ENCODE measurements around the gene OR14A2. TPM values are rescaled to one million over a fixed set of nuclear protein-coding genes. Genes with fewer than 3 reads are reported as not detected.

OR14A2 gene
- total RNA-seq, 2 experiments from 2014 or later = not detected

DNA sequence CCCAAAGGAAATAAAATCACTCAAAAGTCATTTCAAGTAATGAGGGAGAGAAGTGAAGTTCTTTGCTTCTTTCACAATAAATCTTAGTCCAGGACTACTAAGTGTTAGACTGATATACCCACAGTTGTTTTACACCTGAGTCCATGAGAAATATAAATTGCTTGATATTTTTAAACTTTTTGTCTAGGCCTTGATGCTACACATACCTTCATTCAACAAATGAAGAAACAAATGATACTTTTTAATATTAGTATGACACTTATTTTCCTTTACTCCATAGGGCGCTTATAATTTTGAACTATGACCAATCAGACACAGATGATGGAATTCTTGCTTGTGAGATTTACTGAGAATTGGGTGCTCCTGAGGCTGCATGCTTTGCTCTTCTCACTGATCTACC is 9.6 kb downstream of the OR14A2 start, which contains the start of gene OR14K1:
Gene OR14K1 (plus strand): TSS at position 301 of the 400 bp plus-strand sequence. CDS start 0 bp downstream, at position 301.
- H3K27ac Mint-ChIP-seq = no peak within 1 kb of the TSS
- TF ChIP-seq, protein P1, sequence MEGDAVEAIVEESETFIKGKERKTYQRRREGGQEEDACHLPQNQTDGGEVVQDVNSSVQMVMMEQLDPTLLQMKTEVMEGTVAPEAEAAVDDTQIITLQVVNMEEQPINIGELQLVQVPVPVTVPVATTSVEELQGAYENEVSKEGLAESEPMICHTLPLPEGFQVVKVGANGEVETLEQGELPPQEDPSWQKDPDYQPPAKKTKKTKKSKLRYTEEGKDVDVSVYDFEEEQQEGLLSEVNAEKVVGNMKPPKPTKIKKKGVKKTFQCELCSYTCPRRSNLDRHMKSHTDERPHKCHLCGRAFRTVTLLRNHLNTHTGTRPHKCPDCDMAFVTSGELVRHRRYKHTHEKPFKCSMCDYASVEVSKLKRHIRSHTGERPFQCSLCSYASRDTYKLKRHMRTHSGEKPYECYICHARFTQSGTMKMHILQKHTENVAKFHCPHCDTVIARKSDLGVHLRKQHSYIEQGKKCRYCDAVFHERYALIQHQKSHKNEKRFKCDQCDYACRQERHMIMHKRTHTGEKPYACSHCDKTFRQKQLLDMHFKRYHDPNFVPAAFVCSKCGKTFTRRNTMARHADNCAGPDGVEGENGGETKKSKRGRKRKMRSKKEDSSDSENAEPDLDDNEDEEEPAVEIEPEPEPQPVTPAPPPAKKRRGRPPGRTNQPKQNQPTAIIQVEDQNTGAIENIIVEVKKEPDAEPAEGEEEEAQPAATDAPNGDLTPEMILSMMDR (IDR thresholded peaks at IDR 0.05) = no peak
- Histone ChIP-seq H3K4me3 (ENCODE audit: low read length) (no peak within 1 kb of the TSS), H3K27ac (ENCODE audit: low read depth in 1 of 2, low read length in 2 of 2) (no peak within 1 kb of the TSS), H3K36me3 (ENCODE audit: insufficient read depth, low read length) (no peaks in the 10 kb centered on the region), H3K27me3 (ENCODE audit: control insufficient read depth in 1 of 2, insufficient read depth in 2 of 2, low read length in 2 of 2) (no peaks in the 10 kb centered on the region), H3K9me3 (ENCODE audit: control insufficient read depth in 1 of 2, insufficient read depth in 1 of 2, low read length in 2 of 2) (peaks cover 0 to 2% of the 10 kb centered on the region in 2 experiments), H3K4me1 (ENCODE audit: insufficient read depth, low read length) (no peaks in the 10 kb centered on the region)
- H3K4me3 Mint-ChIP-seq = no peak within 1 kb of the TSS
- no peaks in the 10 kb centered on the region for H3K36me3 Mint-ChIP-seq (ENCODE audit: low read depth)
- CTCF ChIA-PET = no interaction called here
- DNase-seq = no peak
- intact Hi-C loops (cut with DNase I, micrococcal nuclease) = no loop called here
- POLR2A ChIA-PET = no interaction called here
- H3K27me3 Mint-ChIP-seq = peaks cover 4% of the 10 kb centered on the region
- ATAC-seq (ENCODE audit: poor library complexity) = no peak
- H3K4me1 Mint-ChIP-seq (ENCODE audit: low read depth) = no peaks in the 10 kb centered on the region
- no peaks in the 10 kb centered on the region for H3K9me3 Mint-ChIP-seq

DNA sequence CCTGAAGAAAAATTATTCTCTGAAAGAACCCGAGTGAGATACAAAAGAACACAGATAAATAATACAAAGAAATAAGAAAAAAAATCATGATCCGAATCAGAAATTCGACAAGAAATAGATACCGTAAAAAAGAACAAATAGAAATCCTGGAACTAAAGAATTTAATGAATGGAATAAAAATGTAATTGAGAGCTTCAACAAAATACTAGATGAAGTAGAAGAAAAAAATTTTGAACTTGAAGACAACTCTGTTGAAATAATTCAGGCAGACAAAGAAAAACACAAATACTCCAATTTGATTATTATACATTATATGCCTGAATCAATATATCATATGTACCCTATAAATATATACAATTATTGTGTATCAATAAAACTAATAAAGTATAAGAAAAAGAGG is 26.7 kb downstream of the OR14A2 start:
- Mint-ChIP-seq H3K4me1 (ENCODE audit: low read depth) (no peaks in the 10 kb centered on the region), H3K27me3 (no peaks in the 10 kb centered on the region), H3K27ac (no peak overlapping the region), H3K4me3 (no peak overlapping the region), H3K36me3 (ENCODE audit: low read depth) (no peaks in the 10 kb centered on the region), H3K9me3 (peaks cover 16% of the 10 kb centered on the region)
- ATAC-seq (ENCODE audit: poor library complexity) (no peak), DNase-seq (no peak)
- ChIA-PET POLR2A (no interaction called here), CTCF (no interaction called here)
- Histone ChIP-seq H3K36me3 (ENCODE audit: insufficient read depth, low read length) (no peaks in the 10 kb centered on the region), H3K9me3 (ENCODE audit: control insufficient read depth in 1 of 2, insufficient read depth in 1 of 2, low read length in 2 of 2) (peaks cover 4 to 10% of the 10 kb centered on the region in 2 experiments), H3K27ac (ENCODE audit: low read depth in 1 of 2, low read length in 2 of 2) (no peak overlapping the region), H3K4me3 (ENCODE audit: low read length) (no peak overlapping the region), H3K4me1 (ENCODE audit: insufficient read depth, low read length) (no peaks in the 10 kb centered on the region), H3K27me3 (ENCODE audit: control insufficient read depth in 1 of 2, insufficient read depth in 2 of 2, low read length in 2 of 2) (no peaks in the 10 kb centered on the region)
- TF ChIP-seq, protein P1 (IDR thresholded peaks at IDR 0.05) = no peak
- intact Hi-C loops (cut with DNase I, micrococcal nuclease) = no loop called here

DNA sequence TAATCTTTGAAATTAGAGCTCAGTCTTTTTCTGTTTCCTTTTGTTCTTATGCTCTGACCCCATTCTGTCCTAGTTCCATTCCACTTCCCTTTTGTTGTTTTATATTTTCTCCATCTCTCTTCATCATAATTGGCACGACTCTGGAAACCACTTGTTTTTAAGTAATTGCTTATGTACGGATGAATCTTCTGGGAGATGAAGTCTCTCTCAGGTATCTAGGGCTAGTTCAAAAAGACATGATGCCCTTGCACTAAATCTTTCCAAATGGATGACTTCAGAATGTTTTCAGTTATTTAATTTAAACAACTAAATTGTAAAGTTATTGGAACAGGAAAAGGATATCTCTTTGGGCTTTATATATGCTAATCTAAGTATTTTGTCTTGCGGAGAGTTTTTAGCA is 31.4 kb downstream of the OR14A2 start, which contains the start of gene OR6F1:
Gene OR6F1 (minus strand): TSS at position 101 of the 400 bp plus-strand sequence. CDS start 3,891 bp downstream, outside the sequence.
- TF ChIP-seq, protein P1 (IDR thresholded peaks at IDR 0.05) = no peak
- Histone ChIP-seq H3K27ac (ENCODE audit: low read depth in 1 of 2, low read length in 2 of 2) (no peak within 1 kb of the TSS), H3K36me3 (ENCODE audit: insufficient read depth, low read length) (no peaks in the 10 kb centered on the region), H3K4me3 (ENCODE audit: low read length) (no peak within 1 kb of the TSS), H3K4me1 (ENCODE audit: insufficient read depth, low read length) (no peaks in the 10 kb centered on the region), H3K27me3 (ENCODE audit: control insufficient read depth in 1 of 2, insufficient read depth in 2 of 2, low read length in 2 of 2) (no peaks in the 10 kb centered on the region), H3K9me3 (ENCODE audit: control insufficient read depth in 1 of 2, insufficient read depth in 1 of 2, low read length in 2 of 2) (peaks cover 10% of the 10 kb centered on the region in 2 experiments)
- Mint-ChIP-seq H3K9me3 (peaks cover 2% of the 10 kb centered on the region), H3K4me1 (ENCODE audit: low read depth) (no peaks in the 10 kb centered on the region), H3K4me3 (no peak within 1 kb of the TSS), H3K27me3 (peaks cover 3% of the 10 kb centered on the region), H3K36me3 (ENCODE audit: low read depth) (no peaks in the 10 kb centered on the region), H3K27ac (no peak within 1 kb of the TSS)
- DNase-seq (no peak), ATAC-seq (ENCODE audit: poor library complexity) (no peak)
- CTCF ChIA-PET = no interaction called here
- intact Hi-C loops (cut with DNase I, micrococcal nuclease) = no loop called here
- POLR2A ChIA-PET = no interaction called here

Measured in CD4-positive, alpha-beta T cell (primary cell).